Measurements from ENCODE around the gene VPS16. TPM values are rescaled to one million over a fixed set of nuclear protein-coding genes. Genes with fewer than 3 reads are reported as not detected.
"Not testable (repeated sequence)": the region's sequence is repeated elsewhere in the genome, so short reads cannot be mapped to it uniquely, and the experiment has no call there.

VPS16 gene
- total and polyA plus RNA-seq, 5 donors from 2014 or later, result 30.6 to 53.9 (median 31.0) TPM

DNA sequence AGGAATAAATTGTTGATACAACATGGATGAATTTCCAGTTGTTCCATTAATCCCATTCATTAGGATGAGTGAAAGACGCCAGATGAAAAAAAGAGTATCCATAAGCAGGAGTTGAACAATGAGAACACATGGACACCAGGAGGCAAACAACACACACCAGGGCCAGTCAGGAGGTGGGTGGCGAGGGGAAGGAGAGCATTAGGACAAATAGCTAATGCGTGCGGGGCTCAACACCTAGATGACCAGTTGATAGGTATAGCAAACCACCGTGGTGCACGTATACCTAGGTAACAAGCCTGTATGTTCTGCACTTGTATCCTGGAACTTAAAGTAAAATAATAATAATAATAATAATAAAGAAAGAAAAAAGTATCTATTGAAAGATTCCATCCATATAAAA is 11.2 kb upstream of the VPS16 start:
- Histone ChIP-seq H3K27ac (ENCODE audit: insufficient read depth, low read length, poor library complexity, severe bottlenecking) (no peak overlapping the region), H3K27me3 (ENCODE audit: control insufficient read depth, insufficient read depth, low read length) (peaks cover 9% of the 10 kb centered on the region), H3K4me1 (ENCODE audit: control insufficient read depth, insufficient read depth, low read length, poor library complexity, severe bottlenecking) (peaks cover 5% of the 10 kb centered on the region), H3K36me3 (ENCODE audit: control insufficient read depth, insufficient read depth, low read length) (no peaks in the 10 kb centered on the region), H3K9me3 (ENCODE audit: control insufficient read depth in 2 of 2, low read length in 2 of 2) (no peaks in the 10 kb centered on the region), H3K4me3 (ENCODE audit: low read depth, low read length) (no peak overlapping the region)
- Mint-ChIP-seq H3K4me3 (no peak overlapping the region), H3K27me3 (peaks cover 37% of the 10 kb centered on the region), H3K4me1 (peaks cover 4 to 12% (median 8%) of the 10 kb centered on the region in 4 donors), H3K9me3 (no peaks in the 10 kb centered on the region), H3K27ac (no peak overlapping the region), H3K36me3 (no peaks in the 10 kb centered on the region)
- DNase-seq (no peak), ATAC-seq (ENCODE audit: low read depth in 2 of 2) (no peak)

DNA sequence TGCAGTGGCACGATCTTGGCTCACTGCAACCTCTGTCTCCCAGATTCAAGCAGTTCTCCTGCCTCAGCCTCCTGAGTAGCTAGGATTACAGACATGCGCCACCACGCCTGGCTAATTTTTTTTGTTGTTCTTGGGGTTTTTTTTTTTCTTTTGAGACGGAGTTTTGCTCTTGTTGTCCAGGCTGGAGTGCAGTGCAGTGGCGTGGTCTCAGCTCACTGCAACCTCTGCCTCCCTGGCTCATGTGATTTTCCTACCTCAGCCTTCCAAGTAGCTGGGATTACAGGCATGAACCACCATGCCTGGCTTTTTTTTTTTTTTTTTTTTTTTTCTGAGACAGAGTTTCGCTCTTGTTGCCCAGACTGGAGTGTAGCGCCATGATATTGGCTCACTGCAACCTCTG is 9.3 kb upstream of the VPS16 start:
- H3K36me3 Mint-ChIP-seq; H3K9me3 Mint-ChIP-seq; ATAC-seq (ENCODE audit: low read depth in 2 of 2); H3K27me3 ChIP-seq (ENCODE audit: control insufficient read depth, insufficient read depth, low read length); DNase-seq; H3K4me3 ChIP-seq (ENCODE audit: low read depth, low read length); H3K9me3 ChIP-seq (ENCODE audit: control insufficient read depth in 2 of 2, low read length in 2 of 2); H3K27ac Mint-ChIP-seq; H3K4me3 Mint-ChIP-seq; H3K27ac ChIP-seq (ENCODE audit: insufficient read depth, low read length, poor library complexity, severe bottlenecking); H3K36me3 ChIP-seq (ENCODE audit: control insufficient read depth, insufficient read depth, low read length); H3K4me1 ChIP-seq (ENCODE audit: control insufficient read depth, insufficient read depth, low read length, poor library complexity, severe bottlenecking); H3K4me1 Mint-ChIP-seq: not testable (repeated sequence)
- H3K27me3 Mint-ChIP-seq, result peaks cover 31% of the 10 kb centered on the region

DNA sequence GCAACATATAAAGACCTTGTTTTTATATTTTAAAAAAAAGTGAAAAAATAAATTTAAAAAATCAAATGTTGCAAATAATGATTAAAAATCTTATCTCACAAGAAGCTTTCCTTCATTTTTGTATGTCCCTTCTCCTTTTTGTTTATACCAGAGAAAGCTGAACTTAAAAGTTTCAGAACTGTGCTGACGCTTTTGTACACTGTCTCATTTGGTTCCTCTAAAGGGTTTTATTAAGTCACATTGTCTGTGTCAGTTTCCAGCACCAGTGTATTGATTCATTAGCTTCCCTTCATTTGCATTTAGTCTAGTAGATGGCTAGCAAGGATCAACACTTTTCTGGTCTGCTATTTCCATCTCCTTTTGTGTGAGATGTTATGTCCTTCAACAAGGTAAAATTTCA is 6.8 kb upstream of the VPS16 start:
- Histone ChIP-seq H3K4me3 (ENCODE audit: low read depth, low read length) (no peak overlapping the region), H3K27me3 (ENCODE audit: control insufficient read depth, insufficient read depth, low read length) (no peaks in the 10 kb centered on the region), H3K36me3 (ENCODE audit: control insufficient read depth, insufficient read depth, low read length) (peaks cover 4% of the 10 kb centered on the region), H3K4me1 (ENCODE audit: control insufficient read depth, insufficient read depth, low read length, poor library complexity, severe bottlenecking) (no peaks in the 10 kb centered on the region), H3K27ac (ENCODE audit: insufficient read depth, low read length, poor library complexity, severe bottlenecking) (no peak overlapping the region), H3K9me3 (ENCODE audit: control insufficient read depth in 2 of 2, low read length in 2 of 2) (no peaks in the 10 kb centered on the region)
- no peak overlapping the region for H3K27ac Mint-ChIP-seq
- ATAC-seq (ENCODE audit: low read depth in 2 of 2) (no peak), DNase-seq (no peak)
- peak overlapping the region in 1 of 4 donors; percentile 80 for H3K4me3 Mint-ChIP-seq
- peaks cover 7% of the 10 kb centered on the region for H3K27me3 Mint-ChIP-seq
- peaks cover 0 to 16% (median 7%) of the 10 kb centered on the region in 4 donors for H3K4me1 Mint-ChIP-seq
- H3K9me3 Mint-ChIP-seq, result no peaks in the 10 kb centered on the region
- peaks cover 16% of the 10 kb centered on the region for H3K36me3 Mint-ChIP-seq

DNA sequence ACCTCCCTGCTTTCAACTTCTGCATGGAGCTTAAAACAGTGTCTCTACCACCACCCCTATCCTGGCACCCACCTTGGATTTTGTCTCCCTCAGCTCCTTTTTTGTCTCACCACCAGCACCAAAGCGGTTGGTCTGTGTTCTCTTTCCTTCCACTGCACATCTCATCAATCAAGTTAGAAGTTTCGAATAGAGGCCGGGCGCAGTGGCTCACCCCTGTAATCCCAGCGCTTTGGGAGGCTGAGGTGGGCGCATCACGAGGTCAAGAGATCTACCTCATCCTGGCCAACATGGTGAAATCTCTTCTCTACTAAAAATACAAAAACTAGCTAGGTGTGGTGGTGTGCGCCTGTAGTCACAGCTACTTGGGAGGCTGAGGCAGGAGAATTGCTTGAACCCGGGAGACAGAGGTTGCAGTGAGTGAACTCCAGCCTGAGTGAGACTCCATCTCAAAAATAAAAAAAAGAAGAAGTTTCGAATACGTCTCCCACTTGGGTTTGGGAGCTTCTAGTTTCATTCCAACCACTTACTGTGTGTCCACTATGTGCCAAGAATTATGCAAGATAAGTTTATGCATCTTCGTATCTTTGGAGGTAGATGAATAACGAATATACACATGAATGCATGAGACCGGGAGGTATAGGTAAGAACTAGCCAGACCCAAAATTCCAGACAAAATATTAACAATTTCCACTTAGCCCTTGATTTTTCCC is 6.0 kb upstream of the VPS16 start:
- Histone ChIP-seq H3K27ac (ENCODE audit: insufficient read depth, low read length, poor library complexity, severe bottlenecking) (no peak overlapping the region), H3K36me3 (ENCODE audit: control insufficient read depth, insufficient read depth, low read length) (peaks cover 4% of the 10 kb centered on the region), H3K4me1 (ENCODE audit: control insufficient read depth, insufficient read depth, low read length, poor library complexity, severe bottlenecking) (peaks cover 5% of the 10 kb centered on the region), H3K9me3 (ENCODE audit: control insufficient read depth in 2 of 2, low read length in 2 of 2) (no peaks in the 10 kb centered on the region), H3K27me3 (ENCODE audit: control insufficient read depth, insufficient read depth, low read length) (no peaks in the 10 kb centered on the region), H3K4me3 (ENCODE audit: low read depth, low read length) (no peak overlapping the region)
- H3K9me3 Mint-ChIP-seq, result no peaks in the 10 kb centered on the region
- peaks cover 4 to 22% (median 9%) of the 10 kb centered on the region in 4 donors for H3K4me1 Mint-ChIP-seq
- ATAC-seq (ENCODE audit: low read depth in 2 of 2) (no peak), DNase-seq (no peak)
- H3K27me3 Mint-ChIP-seq, result peaks cover 6% of the 10 kb centered on the region
- H3K4me3 Mint-ChIP-seq, result peak overlapping the region in 1 of 4 donors; percentile 80
- peaks cover 16% of the 10 kb centered on the region for H3K36me3 Mint-ChIP-seq
- no peak overlapping the region for H3K27ac Mint-ChIP-seq

DNA sequence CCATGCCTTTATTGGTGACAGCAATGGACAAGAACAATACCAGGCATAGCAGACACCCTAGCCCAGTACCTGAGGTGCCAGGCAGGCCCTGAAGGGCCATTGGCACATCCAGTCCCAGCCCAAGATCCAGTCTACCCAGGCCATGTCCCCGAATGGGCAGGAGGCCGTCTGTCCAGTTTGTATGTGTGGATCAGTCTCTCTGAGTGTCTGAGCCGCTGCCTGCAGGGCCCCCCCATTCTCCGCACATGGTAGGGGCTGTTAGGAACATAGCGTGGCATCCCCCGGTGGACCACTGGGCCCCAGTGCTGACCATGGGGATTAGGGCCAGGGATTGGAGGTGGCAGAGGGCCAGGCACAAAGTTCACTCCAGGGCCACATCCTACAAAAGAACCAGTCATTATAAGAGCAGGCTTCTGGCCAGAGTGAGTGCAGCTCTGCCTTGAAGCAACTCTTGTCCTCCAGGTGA is 5.2 kb upstream of the VPS16 start:
- no peak overlapping the region for H3K27ac ChIP-seq (ENCODE audit: insufficient read depth, low read length, poor library complexity, severe bottlenecking)
- peaks cover 13% of the 10 kb centered on the region for H3K4me1 ChIP-seq (ENCODE audit: control insufficient read depth, insufficient read depth, low read length, poor library complexity, severe bottlenecking)
- no peaks in the 10 kb centered on the region for H3K27me3 ChIP-seq (ENCODE audit: control insufficient read depth, insufficient read depth, low read length)
- peaks cover 4% of the 10 kb centered on the region for H3K36me3 ChIP-seq (ENCODE audit: control insufficient read depth, insufficient read depth, low read length)
- peaks cover under 1% of the 10 kb centered on the region for H3K27me3 Mint-ChIP-seq
- H3K9me3 Mint-ChIP-seq, result no peaks in the 10 kb centered on the region
- ATAC-seq (ENCODE audit: low read depth in 2 of 2) (no peak), DNase-seq (no peak)
- H3K27ac Mint-ChIP-seq, result no peak overlapping the region
- no peak overlapping the region for H3K4me3 ChIP-seq (ENCODE audit: low read depth, low read length)
- peak overlapping the region in 1 of 4 donors; percentile 67 for H3K4me3 Mint-ChIP-seq
- H3K9me3 ChIP-seq (ENCODE audit: control insufficient read depth in 2 of 2, low read length in 2 of 2), result no peaks in the 10 kb centered on the region
- peaks cover 6 to 25% (median 10%) of the 10 kb centered on the region in 4 donors for H3K4me1 Mint-ChIP-seq
- peaks cover 16% of the 10 kb centered on the region for H3K36me3 Mint-ChIP-seq

DNA sequence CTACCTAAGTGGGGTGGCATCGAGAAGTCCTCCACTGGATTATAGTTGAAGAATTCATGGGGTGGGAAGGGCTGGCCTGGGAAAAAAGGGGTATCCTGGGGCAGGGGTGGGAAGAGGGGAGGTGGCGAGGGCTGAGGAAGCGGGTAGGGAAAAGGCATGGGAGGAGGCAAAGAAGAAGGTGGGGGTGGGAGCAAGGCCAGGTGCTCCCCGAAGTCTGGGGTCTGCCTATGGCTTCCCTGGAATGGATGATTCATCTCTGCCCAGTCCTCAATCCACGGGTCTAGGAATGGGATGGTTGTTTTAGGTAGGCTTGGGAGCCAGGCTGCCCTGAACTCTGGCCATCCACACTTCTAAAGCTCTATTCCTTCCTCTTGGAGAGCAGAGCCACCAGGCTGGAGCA is 4.5 kb upstream of the VPS16 start:
- Histone ChIP-seq H3K27ac (ENCODE audit: insufficient read depth, low read length, poor library complexity, severe bottlenecking) (no peak overlapping the region), H3K36me3 (ENCODE audit: control insufficient read depth, insufficient read depth, low read length) (peaks cover 4% of the 10 kb centered on the region), H3K27me3 (ENCODE audit: control insufficient read depth, insufficient read depth, low read length) (no peaks in the 10 kb centered on the region), H3K9me3 (ENCODE audit: control insufficient read depth in 2 of 2, low read length in 2 of 2) (no peaks in the 10 kb centered on the region), H3K4me3 (ENCODE audit: low read depth, low read length) (no peak overlapping the region), H3K4me1 (ENCODE audit: control insufficient read depth, insufficient read depth, low read length, poor library complexity, severe bottlenecking) (peaks cover 15% of the 10 kb centered on the region)
- ATAC-seq (ENCODE audit: low read depth in 2 of 2), result no peak
- H3K27me3 Mint-ChIP-seq, result no peaks in the 10 kb centered on the region
- H3K9me3 Mint-ChIP-seq, result no peaks in the 10 kb centered on the region
- H3K4me3 Mint-ChIP-seq, result peak overlapping the region in 1 of 4 donors; percentile 75
- no peak for DNase-seq
- peaks cover 16% of the 10 kb centered on the region for H3K36me3 Mint-ChIP-seq
- H3K27ac Mint-ChIP-seq, result peak overlapping the region; percentile 16 to 74 (median 67)
- H3K4me1 Mint-ChIP-seq, result peaks cover 6 to 27% (median 10%) of the 10 kb centered on the region in 4 donors

DNA sequence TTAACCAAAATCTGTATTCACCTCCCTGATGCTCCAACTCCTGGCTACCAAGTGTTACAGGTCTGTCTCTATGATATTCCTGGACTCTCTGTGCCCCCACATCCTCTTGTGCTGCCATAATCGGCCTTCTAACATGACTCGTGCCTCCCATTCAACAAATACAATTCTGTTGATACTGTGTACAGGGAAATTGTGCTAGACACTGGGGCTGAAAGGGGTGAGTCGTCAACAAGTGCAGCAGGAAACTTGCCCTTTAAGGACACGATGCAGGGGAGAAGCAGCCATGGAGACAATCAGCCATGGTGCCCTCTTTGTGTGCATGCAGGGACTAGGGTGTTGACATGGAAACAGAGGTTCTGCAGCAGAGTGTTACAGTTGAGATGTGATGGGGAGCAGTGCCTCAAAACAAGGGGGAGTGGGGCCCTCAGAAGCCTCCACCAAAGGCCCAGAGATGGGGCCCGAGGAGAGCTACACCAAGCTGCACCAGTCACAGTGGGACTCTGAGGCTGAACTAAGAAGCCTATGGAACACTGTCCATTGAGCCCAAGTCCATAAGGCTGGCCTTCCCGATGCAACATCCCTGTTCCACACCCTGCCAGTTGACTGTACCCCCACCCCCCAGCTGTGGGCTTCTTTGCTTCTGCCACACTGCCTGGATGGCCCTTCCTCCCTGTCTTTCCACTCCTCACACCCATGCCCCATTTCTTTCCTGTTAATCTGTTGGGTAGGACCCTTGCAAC is 3.2 kb upstream of the VPS16 start:
- DNase-seq, result no peak
- Histone ChIP-seq H3K4me1 (ENCODE audit: control insufficient read depth, insufficient read depth, low read length, poor library complexity, severe bottlenecking) (peaks cover 23% of the 10 kb centered on the region), H3K27me3 (ENCODE audit: control insufficient read depth, insufficient read depth, low read length) (no peaks in the 10 kb centered on the region), H3K4me3 (ENCODE audit: low read depth, low read length) (no peak overlapping the region), H3K36me3 (ENCODE audit: control insufficient read depth, insufficient read depth, low read length) (peaks cover 4% of the 10 kb centered on the region), H3K9me3 (ENCODE audit: control insufficient read depth in 2 of 2, low read length in 2 of 2) (no peaks in the 10 kb centered on the region), H3K27ac (ENCODE audit: insufficient read depth, low read length, poor library complexity, severe bottlenecking) (no peak overlapping the region)
- ATAC-seq (ENCODE audit: low read depth in 2 of 2), result no peak
- H3K27me3 Mint-ChIP-seq, result no peaks in the 10 kb centered on the region
- no peak overlapping the region for H3K27ac Mint-ChIP-seq
- H3K4me1 Mint-ChIP-seq, result peaks cover 6 to 35% (median 14%) of the 10 kb centered on the region in 4 donors
- H3K9me3 Mint-ChIP-seq, result no peaks in the 10 kb centered on the region
- H3K36me3 Mint-ChIP-seq, result peaks cover 16% of the 10 kb centered on the region
- H3K4me3 Mint-ChIP-seq, result peak overlapping the region in 3 of 4 donors; percentile 15 to 75 (median 16)

Data from CD4-positive, CD25-positive, alpha-beta regulatory T cell (primary cell).